GM12878 (cell line): ENCODE measurements around the gene MAP3K10.

Experiments
- CREB1 ChIP-seq: IDR thresholded peaks from 2 replicates; pipeline ENCODE4 v1.6.1; 2012; ENCODE audit warnings: low read depth, mild to moderate bottlenecking, inconsistent platforms
- FOXM1 ChIP-seq: IDR thresholded peaks from 2 replicates; pipeline ENCODE4 v1.6.1; 2012; ENCODE audit warnings: low read depth, mild to moderate bottlenecking, inconsistent platforms, low read length, moderate library complexity
- POLR2AphosphoS5 ChIP-seq: IDR thresholded peaks from 2 replicates; pipeline ENCODE4 v1.6.1; 2011; ENCODE audit warnings: mild to moderate bottlenecking, low read length, inconsistent platforms
- RAD21 ChIP-seq: IDR thresholded peaks from 2 replicates; pipeline ENCODE4 v1.6.1; 2011; ENCODE audit warnings: mild to moderate bottlenecking, low read depth, low read length, moderate library complexity; ENCODE audit not compliant: insufficient read depth
- TAF1 ChIP-seq: IDR thresholded peaks from 2 replicates; pipeline ENCODE4 v1.6.1; 2011; ENCODE audit warnings: mild to moderate bottlenecking, low read depth, low read length, borderline replicate concordance
- ZBED1 ChIP-seq: IDR thresholded peaks from 2 replicates; pipeline ENCODE4 v1.6.1; 2016; ENCODE audit warnings: borderline replicate concordance
- ZNF384 ChIP-seq: IDR thresholded peaks from 2 replicates; pipeline ENCODE4 v1.6.1; 2012; ENCODE audit warnings: low read depth, mild to moderate bottlenecking, low read length, improper control_type of control experiment, borderline replicate concordance
- TF ChIP-seq, protein P1 (sequence below): IDR thresholded peaks from 2 replicates; pipeline ENCODE4 v1.6.1; 2012; ENCODE audit warnings: mild to moderate bottlenecking, low read depth, low read length
- TF ChIP-seq, protein P2 (sequence below), 3 experiments: IDR thresholded peaks in 2 of 3; conservative IDR thresholded peaks in 1 of 3; 2 replicates each; pipeline ENCODE4 v1.5.1; 2011; ENCODE audit warnings: low read depth in 3 of 3, low read length in 3 of 3, mild to moderate bottlenecking in 3 of 3, control low read depth in 2 of 3, moderate library complexity in 2 of 3, inconsistent platforms in 1 of 3, mixed read lengths in 1 of 3; ENCODE audit not compliant: control insufficient read depth in 2 of 3, insufficient read depth in 1 of 3; ENCODE audit errors: extremely low read depth in 1 of 3

- TF ChIP-seq ZNF384 (no peak), CREB1 (no peak), FOXM1 (no peak), POLR2AphosphoS5 (no peak), ZBED1 (no peak), TAF1 (no peak), RAD21 (no peak)
- TF ChIP-seq, protein P1, sequence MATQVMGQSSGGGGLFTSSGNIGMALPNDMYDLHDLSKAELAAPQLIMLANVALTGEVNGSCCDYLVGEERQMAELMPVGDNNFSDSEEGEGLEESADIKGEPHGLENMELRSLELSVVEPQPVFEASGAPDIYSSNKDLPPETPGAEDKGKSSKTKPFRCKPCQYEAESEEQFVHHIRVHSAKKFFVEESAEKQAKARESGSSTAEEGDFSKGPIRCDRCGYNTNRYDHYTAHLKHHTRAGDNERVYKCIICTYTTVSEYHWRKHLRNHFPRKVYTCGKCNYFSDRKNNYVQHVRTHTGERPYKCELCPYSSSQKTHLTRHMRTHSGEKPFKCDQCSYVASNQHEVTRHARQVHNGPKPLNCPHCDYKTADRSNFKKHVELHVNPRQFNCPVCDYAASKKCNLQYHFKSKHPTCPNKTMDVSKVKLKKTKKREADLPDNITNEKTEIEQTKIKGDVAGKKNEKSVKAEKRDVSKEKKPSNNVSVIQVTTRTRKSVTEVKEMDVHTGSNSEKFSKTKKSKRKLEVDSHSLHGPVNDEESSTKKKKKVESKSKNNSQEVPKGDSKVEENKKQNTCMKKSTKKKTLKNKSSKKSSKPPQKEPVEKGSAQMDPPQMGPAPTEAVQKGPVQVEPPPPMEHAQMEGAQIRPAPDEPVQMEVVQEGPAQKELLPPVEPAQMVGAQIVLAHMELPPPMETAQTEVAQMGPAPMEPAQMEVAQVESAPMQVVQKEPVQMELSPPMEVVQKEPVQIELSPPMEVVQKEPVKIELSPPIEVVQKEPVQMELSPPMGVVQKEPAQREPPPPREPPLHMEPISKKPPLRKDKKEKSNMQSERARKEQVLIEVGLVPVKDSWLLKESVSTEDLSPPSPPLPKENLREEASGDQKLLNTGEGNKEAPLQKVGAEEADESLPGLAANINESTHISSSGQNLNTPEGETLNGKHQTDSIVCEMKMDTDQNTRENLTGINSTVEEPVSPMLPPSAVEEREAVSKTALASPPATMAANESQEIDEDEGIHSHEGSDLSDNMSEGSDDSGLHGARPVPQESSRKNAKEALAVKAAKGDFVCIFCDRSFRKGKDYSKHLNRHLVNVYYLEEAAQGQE, result no peak
- TF ChIP-seq, protein P2, sequence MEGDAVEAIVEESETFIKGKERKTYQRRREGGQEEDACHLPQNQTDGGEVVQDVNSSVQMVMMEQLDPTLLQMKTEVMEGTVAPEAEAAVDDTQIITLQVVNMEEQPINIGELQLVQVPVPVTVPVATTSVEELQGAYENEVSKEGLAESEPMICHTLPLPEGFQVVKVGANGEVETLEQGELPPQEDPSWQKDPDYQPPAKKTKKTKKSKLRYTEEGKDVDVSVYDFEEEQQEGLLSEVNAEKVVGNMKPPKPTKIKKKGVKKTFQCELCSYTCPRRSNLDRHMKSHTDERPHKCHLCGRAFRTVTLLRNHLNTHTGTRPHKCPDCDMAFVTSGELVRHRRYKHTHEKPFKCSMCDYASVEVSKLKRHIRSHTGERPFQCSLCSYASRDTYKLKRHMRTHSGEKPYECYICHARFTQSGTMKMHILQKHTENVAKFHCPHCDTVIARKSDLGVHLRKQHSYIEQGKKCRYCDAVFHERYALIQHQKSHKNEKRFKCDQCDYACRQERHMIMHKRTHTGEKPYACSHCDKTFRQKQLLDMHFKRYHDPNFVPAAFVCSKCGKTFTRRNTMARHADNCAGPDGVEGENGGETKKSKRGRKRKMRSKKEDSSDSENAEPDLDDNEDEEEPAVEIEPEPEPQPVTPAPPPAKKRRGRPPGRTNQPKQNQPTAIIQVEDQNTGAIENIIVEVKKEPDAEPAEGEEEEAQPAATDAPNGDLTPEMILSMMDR (IDR thresholded peaks at IDR 0.05 in 2 of 3, conservative IDR thresholded peaks at IDR 0.05 in 1 of 3; ENCODE audit: control insufficient read depth in 2 of 3, extremely low read depth in 1 of 3, insufficient read depth in 1 of 3, low read depth in 3 of 3, low read length in 3 of 3), result no peak
Observed at GRCh38 chr19:40249781-40250180, 58.6 kb downstream of the MAP3K10 start.
